NCI-H1930 (cell line): ENCODE results near the gene EPHA10.
"Not testable (repeated sequence)": the region's sequence is repeated elsewhere in the genome, so short reads cannot be mapped to it uniquely, and the experiment has no call there.

Experiments
- DNase-seq, 2 experiments: peaks; one replicate each; lab custom pipeline; 2025; lab: John Stamatoyannopoulos, UW

The EPHA10 gene

GRCh38 chr1:37771440-37771839, 6.5 kb upstream of the EPHA10 start:
- not testable (repeated sequence) for DNase-seq

GRCh38 chr1:37767488-37767887, 2.6 kb upstream of the EPHA10 start:
- no peak for DNase-seq

GRCh38 chr1:37765916-37766664, 1.2 kb upstream of the EPHA10 start:
- peak in 1 of 2 experiments; percentile 36 for DNase-seq

GRCh38 chr1:37764414-37764825, 500 bp downstream of the EPHA10 start:
- DNase-seq: no peak

- DNase-seq: no peak
These were observed 1.0 kb downstream of the EPHA10 start for GRCh38 chr1:37763791-37764413.

GRCh38 chr1:37762516-37762915, 2.4 kb downstream of the EPHA10 start:
- no peak for DNase-seq

GRCh38 chr1:37761416-37762095, 3.4 kb downstream of the EPHA10 start:
- peak; percentile 55 to 67 for DNase-seq

- no peak for DNase-seq
These were observed 5.5 kb downstream of the EPHA10 start for GRCh38 chr1:37759451-37759850.

GRCh38 chr1:37755951-37756560, 8.9 kb downstream of the EPHA10 start:
- no peak for DNase-seq

- DNase-seq: no peak
These were observed 9.6 kb downstream of the EPHA10 start for GRCh38 chr1:37755290-37755689.

GRCh38 chr1:37753473-37754321, 11.2 kb downstream of the EPHA10 start:
- no peak for DNase-seq

- peak; percentile 19 to 41 for DNase-seq
These were observed 12.1 kb downstream of the EPHA10 start for GRCh38 chr1:37752583-37753471.

- no peak for DNase-seq
These were observed 12.7 kb downstream of the EPHA10 start for GRCh38 chr1:37752213-37752582.

- DNase-seq: no peak
These were observed 16.4 kb downstream of the EPHA10 start for GRCh38 chr1:37748565-37748964.

GRCh38 chr1:37746806-37747205, 18.1 kb downstream of the EPHA10 start:
- no peak for DNase-seq

- no peak for DNase-seq
These were observed 23.3 kb downstream of the EPHA10 start for GRCh38 chr1:37741662-37742061.

GRCh38 chr1:37741130-37741529, 23.8 kb downstream of the EPHA10 start:
- no peak for DNase-seq

GRCh38 chr1:37739222-37739621, 25.7 kb downstream of the EPHA10 start:
- no peak for DNase-seq

GRCh38 chr1:37738619-37739018, 26.3 kb downstream of the EPHA10 start:
- DNase-seq: not testable (repeated sequence)

- not testable (repeated sequence) for DNase-seq
These were observed 26.9 kb downstream of the EPHA10 start for GRCh38 chr1:37737975-37738374.
